HT1080 (cell line): ENCODE results near the gene GAD2. TPM values are rescaled to one million over a fixed set of nuclear protein-coding genes. Genes with fewer than 3 reads are reported as not detected.
"Not testable (repeated sequence)": the region's sequence is repeated elsewhere in the genome, so short reads cannot be mapped to it uniquely, and the experiment has no call there.

ENCODE experiments used
- DNase-seq: peaks from one replicate; pipeline ENCODE4 v3.0.0-alpha.2; 2015; ENCODE audit warnings: low read depth
- total RNA-seq: library from RNA; depleted of rRNA; stranded (reverse); fragments of >200 nt; shearing (Covaris generic); gene quantifications from 2 replicates; pipeline ENCODE4 v1.2.3, GENCODE V29; 2014; rRNA removed

The GAD2 gene
- total RNA-seq, 1 experiment from 2014 or later = not detected

- no peak for DNase-seq
Measured at GRCh38 chr10:26314265-26315013, 97.9 kb downstream of the GAD2 start.

DNA sequence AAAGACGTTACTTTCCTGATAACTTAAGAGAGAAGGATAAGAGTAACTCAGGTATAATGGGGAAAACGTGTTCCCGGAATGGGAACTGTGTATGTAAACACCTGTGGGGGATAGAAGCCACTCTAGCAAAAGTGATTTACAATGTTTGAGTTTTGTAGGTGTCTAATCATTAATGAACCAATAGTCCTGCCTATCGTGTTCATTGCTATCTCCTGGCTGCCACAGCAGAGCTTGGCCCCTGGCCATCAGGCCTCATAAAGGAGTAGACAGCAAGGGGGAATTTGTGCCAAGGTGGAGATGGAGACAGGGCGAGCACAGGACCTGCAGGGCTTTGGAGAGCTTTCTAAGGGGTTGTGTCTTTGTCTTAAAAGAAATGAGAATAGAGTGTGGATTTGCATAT lies 102.1 kb downstream of the GAD2 start:
- no peak for DNase-seq

GRCh38 chr10:26323219-26323618 lies 106.6 kb downstream of the GAD2 start:
- no peak for DNase-seq

GRCh38 chr10:26326851-26327250 lies 110.3 kb downstream of the GAD2 start:
- DNase-seq = no peak

DNA sequence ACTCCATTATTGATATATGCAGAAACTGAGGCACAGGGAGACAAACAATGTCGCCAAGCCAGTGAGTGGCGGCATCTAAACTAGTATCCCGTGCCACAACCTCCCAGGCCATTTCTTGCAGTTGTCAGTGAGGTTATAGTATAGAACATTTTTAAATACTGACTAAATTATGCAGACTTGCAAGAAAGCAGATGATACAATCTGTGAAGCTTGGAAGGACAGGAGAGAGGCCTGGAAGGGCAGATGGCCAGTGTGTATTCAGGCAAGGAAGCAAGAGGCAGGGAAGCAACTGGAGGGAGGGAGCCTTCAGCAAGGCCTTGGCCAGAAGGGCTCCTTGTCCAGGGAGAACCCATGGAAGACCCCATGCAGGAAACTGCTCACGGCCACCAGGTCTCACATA lies 111.2 kb downstream of the GAD2 start:
- DNase-seq = no peak

DNA sequence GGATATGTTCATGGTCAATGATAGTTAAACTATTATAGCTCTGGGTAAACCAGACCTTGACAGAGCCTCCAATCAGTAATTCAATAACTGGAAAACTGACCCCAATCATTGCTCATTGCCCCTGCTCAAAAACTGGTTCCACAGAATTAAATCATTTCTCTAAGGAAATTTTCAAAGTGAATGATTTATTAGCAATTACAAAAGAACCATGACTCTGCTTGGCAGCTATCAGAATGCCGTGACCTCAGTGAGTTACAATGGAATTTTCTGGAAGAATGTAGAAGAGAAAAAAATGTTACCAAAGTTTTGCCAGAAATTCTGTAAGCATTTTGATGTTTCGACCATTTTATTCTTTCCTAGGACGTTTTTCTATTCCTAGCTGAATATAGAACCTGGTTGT lies 114.8 kb downstream of the GAD2 start:
- no peak for DNase-seq

- DNase-seq = no peak
Measured at GRCh38 chr10:26334232-26334931, 117.8 kb downstream of the GAD2 start.

DNA sequence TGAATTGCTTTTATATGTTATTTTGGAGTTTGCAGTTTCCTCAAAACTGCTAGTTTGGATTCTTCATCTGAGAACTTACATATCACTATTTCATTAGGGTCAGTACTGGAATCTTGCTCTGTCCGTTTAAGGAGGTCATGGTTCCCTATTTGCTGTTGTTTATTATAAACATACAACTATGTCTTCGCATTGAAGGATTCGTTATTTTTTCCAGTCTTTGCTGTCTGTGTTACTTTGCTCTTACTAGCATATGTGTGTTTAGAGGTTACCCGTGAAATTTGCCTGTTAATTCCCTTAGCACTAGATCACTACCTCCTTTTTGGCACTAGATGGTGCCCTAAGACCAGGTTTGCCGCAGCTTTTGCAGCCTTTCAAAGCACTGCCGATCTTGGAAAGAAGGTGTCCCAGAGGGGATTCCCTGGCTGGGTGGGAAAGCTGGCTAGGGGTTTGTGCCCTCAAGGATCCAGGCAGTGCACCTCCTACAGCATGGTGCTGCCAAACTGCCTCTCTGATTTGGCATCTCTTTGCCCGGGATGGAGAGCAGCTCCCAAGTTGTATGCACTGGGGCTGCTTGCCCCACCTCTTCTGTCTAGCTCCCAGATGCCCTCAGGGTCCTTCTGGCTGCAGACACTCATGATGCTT lies 118.5 kb downstream of the GAD2 start:
- peak; percentile 62 for DNase-seq

- DNase-seq = no peak
Measured at GRCh38 chr10:26335574-26336093, 119.1 kb downstream of the GAD2 start.

- no peak for DNase-seq
Measured at GRCh38 chr10:26336979-26337378, 120.4 kb downstream of the GAD2 start.

DNA sequence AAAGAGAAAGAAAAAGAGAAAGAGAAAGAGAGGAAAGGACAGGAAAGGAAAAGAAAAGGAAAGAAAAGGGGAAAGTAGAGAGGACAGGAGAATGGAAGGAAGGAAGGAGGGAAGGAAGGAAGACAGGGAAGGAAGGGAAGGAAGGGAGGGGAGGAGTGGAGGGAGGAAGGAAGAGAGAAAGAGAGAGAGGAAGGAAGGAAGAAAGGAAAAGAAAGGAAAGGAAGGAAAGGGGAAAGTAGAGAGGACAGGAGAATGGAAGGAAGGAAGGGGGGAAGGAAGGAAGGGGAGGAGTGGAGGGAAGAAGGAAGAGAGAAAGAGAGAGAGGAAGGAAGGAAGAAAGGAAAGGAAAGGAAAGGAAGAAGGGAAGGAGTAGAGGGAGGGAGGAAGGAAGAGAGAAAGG lies 125.1 kb downstream of the GAD2 start:
- DNase-seq = no peak

GRCh38 chr10:26348821-26349417 lies 132.3 kb downstream of the GAD2 start:
- DNase-seq = not testable (repeated sequence)

Other genes starting within 250 kb of the GAD2 start
- not detected in 2 replicates for gene APBB1IP, start 221.6 kb downstream of the GAD2 start, total RNA-seq